Keratinocyte (primary cell): ENCODE results near the gene EEF1A2. TPM values are rescaled to one million over a fixed set of nuclear protein-coding genes. Genes with fewer than 3 reads are reported as not detected.

Experiments
- DNase-seq: peaks from one replicate; pipeline ENCODE4 v3.0.0-alpha.2; 2011; ENCODE audit warnings: low read depth, missing footprints, low spot score
- FAIRE-seq: peaks from 2 replicates; lab custom pipeline; 2011; peaks lifted over from hg19 to GRCh38; lab: Jason Lieb, UNC
- H2AFZ ChIP-seq: 2 replicates; pipeline ENCODE4 v1.6.0; 2012; ENCODE audit warnings: low read length, control low read depth, inconsistent platforms; ENCODE audit not compliant: control insufficient read depth
- H3K27ac ChIP-seq: 2 replicates; pipeline ENCODE4 v1.5.1; 2011; ENCODE audit warnings: low read length; ENCODE audit not compliant: control insufficient read depth, insufficient read depth
- H3K27me3 ChIP-seq: 3 replicates; pipeline ENCODE4 v1.6.0; 2011; ENCODE audit warnings: low read length; ENCODE audit not compliant: control insufficient read depth, insufficient read depth; ENCODE audit errors: extremely low read depth
- H3K36me3 ChIP-seq, 2 experiments: 2 replicates in 1 of 2; 3 replicates in 1 of 2; pipeline ENCODE4 v1.5.1; 2011; ENCODE audit warnings: low read length in 2 of 2, mild to moderate bottlenecking in 1 of 2; ENCODE audit not compliant: control insufficient read depth in 2 of 2, insufficient read depth in 2 of 2; ENCODE audit errors: extremely low read depth in 1 of 2
- H3K4me1 ChIP-seq: 3 replicates; pipeline ENCODE4 v1.5.1; 2011; ENCODE audit warnings: low read length; ENCODE audit not compliant: control insufficient read depth, insufficient read depth; ENCODE audit errors: extremely low read depth
- H3K4me2 ChIP-seq: 3 replicates; pipeline ENCODE4 v1.6.0; 2011; ENCODE audit warnings: low read depth, low read length; ENCODE audit not compliant: control insufficient read depth, insufficient read depth; ENCODE audit errors: extremely low read depth
- H3K4me3 ChIP-seq, 3 experiments: fragments of 200-600 bp in 1 of 3; sonication (generic) in 1 of 3; 2 replicates in 2 of 3; 3 replicates in 1 of 3; pipeline ENCODE4 v1.5.1; 2011 to 2016; ENCODE audit warnings: low read length in 3 of 3, mild to moderate bottlenecking in 3 of 3, control low read depth in 2 of 3, inconsistent platforms in 1 of 3, low read depth in 1 of 3, mixed read lengths in 1 of 3, mixed run types in 1 of 3, moderate library complexity in 1 of 3; ENCODE audit not compliant: control insufficient read depth in 2 of 3, insufficient read depth in 2 of 3; ENCODE audit errors: extremely low read depth in 1 of 3
- H3K79me2 ChIP-seq: 2 replicates; pipeline ENCODE4 v1.6.0; 2012; ENCODE audit warnings: low read length; ENCODE audit not compliant: control insufficient read depth, insufficient read depth
- H3K9ac ChIP-seq: 3 replicates; pipeline ENCODE4 v1.6.0; 2011; ENCODE audit warnings: low read length; ENCODE audit not compliant: control insufficient read depth, insufficient read depth; ENCODE audit errors: extremely low read depth
- H3K9me1 ChIP-seq: 3 replicates; pipeline ENCODE4 v1.6.0; 2011; ENCODE audit warnings: low read length; ENCODE audit not compliant: control insufficient read depth, insufficient read depth; ENCODE audit errors: extremely low read depth
- H3K9me3 ChIP-seq: 2 replicates; pipeline ENCODE4 v1.5.1; 2012; ENCODE audit warnings: low read depth, low read length; ENCODE audit not compliant: control insufficient read depth
- H4K20me1 ChIP-seq: 3 replicates; pipeline ENCODE4 v1.6.0; 2011; ENCODE audit warnings: low read length; ENCODE audit not compliant: control insufficient read depth, insufficient read depth; ENCODE audit errors: extremely low read depth
- CTCF ChIP-seq, 3 experiments: IDR thresholded peaks in 1 of 3; conservative IDR thresholded peaks in 1 of 3; optimal IDR thresholded peaks in 1 of 3; 2 replicates in 2 of 3; 3 replicates in 1 of 3; pipeline versions ENCODE3 to v1.5.1; 2011; ENCODE audit warnings: low read length in 3 of 3, mild to moderate bottlenecking in 3 of 3, moderate library complexity in 2 of 3, control low read depth in 1 of 3, inconsistent platforms in 1 of 3; ENCODE audit not compliant: insufficient read depth in 2 of 3; ENCODE audit errors: extremely low read depth in 1 of 3
- EZH2 ChIP-seq: IDR thresholded peaks from one replicate; pipeline ENCODE4 v1.6.1; 2012; ENCODE audit warnings: inconsistent platforms, mild to moderate bottlenecking, low read length, moderate library complexity
- dilution Hi-C: fragments of 300-500 bp; cut with MboI; formaldehyde crosslinking; loops from one replicate; pipeline ENCODE4 v1.7.0; 2020; ENCODE audit warnings: low sequenced_read_pairs; ENCODE audit not compliant: extremely low pct_ligation_motif_present
- polyA plus RNA-seq, 5 experiments: library from polyadenylated mRNA; depleted of rRNA in 3 of 5; stranded (reverse) in 3 of 5; stranded (forward) in 1 of 5; unstranded in 1 of 5; fragments of >200 nt; gene quantifications; 1 replicate in 1 of 5; 2 replicates in 3 of 5; 3 replicates in 1 of 5; pipeline versions ENCODE4 v1.2.1 to v1.2.3, GENCODE V29; 2011 to 2012; ENCODE audit warnings: missing spikeins in 2 of 5, low read depth in 1 of 5, low replicate concordance in 1 of 5

The EEF1A2 gene
- polyA plus RNA-seq, 1 donor (not counting 4 experiments of a cell fraction or from before 2014, with no cell fraction given), result 0.12 TPM

- H3K27me3 ChIP-seq, result no peaks in the 10 kb centered on the region
- H3K4me1 ChIP-seq, result peaks cover 40% of the 10 kb centered on the region
- no peak for DNase-seq
- H3K4me3 ChIP-seq, result no peak overlapping the region
- no peaks in the 10 kb centered on the region for H4K20me1 ChIP-seq
- H3K36me3 ChIP-seq, result no peaks in the 10 kb centered on the region
- H3K9ac ChIP-seq, result no peak overlapping the region
- dilution Hi-C loops, result no loop called here
- H3K9me3 ChIP-seq, result no peaks in the 10 kb centered on the region
- H3K9me1 ChIP-seq, result no peaks in the 10 kb centered on the region
- H3K79me2 ChIP-seq, result peaks cover 10% of the 10 kb centered on the region
- H3K4me2 ChIP-seq, result no peak overlapping the region
- no peak for FAIRE-seq
- no peak overlapping the region for H3K27ac ChIP-seq
- TF ChIP-seq CTCF (optimal IDR thresholded peaks at IDR 0.05 in 1 of 3, IDR thresholded peaks at IDR 0.05 in 1 of 3, conservative IDR thresholded peaks at IDR 0.05 in 1 of 3; ENCODE audit: extremely low read depth in 1 of 3, insufficient read depth in 2 of 3, low read length in 3 of 3) (no peak), EZH2 (no peak)
- no peak overlapping the region for H2AFZ ChIP-seq
Measured at GRCh38 chr20:63539441-63540370, 40.8 kb upstream of the EEF1A2 start.

- no peak overlapping the region for H3K9ac ChIP-seq
- dilution Hi-C loops, result no loop called here
Measured at GRCh38 chr20:63539092-63539430, 40.2 kb upstream of the EEF1A2 start.

More at GRCh38 chr20:63539092-63539430, 40.2 kb upstream of the EEF1A2 start:
- Histone ChIP-seq H3K9me3 (no peaks in the 10 kb centered on the region), H3K9me1 (no peaks in the 10 kb centered on the region), H3K36me3 (no peaks in the 10 kb centered on the region), H3K4me2 (no peak overlapping the region), H3K27ac (no peak overlapping the region), H2AFZ (no peak overlapping the region), H3K27me3 (no peaks in the 10 kb centered on the region), H3K4me1 (peaks cover 40% of the 10 kb centered on the region), H3K79me2 (peaks cover 10% of the 10 kb centered on the region), H3K4me3 (no peak overlapping the region), H4K20me1 (no peaks in the 10 kb centered on the region)
- TF ChIP-seq CTCF (optimal IDR thresholded peaks at IDR 0.05 in 1 of 3, IDR thresholded peaks at IDR 0.05 in 1 of 3, conservative IDR thresholded peaks at IDR 0.05 in 1 of 3; ENCODE audit: extremely low read depth in 1 of 3, insufficient read depth in 2 of 3, low read length in 3 of 3) (no peak), EZH2 (no peak)
- DNase-seq (no peak), FAIRE-seq (no peak)
